ENCODE data around the gene RALGAPA2. TPM values are rescaled to one million over a fixed set of nuclear protein-coding genes. Genes with fewer than 3 reads are reported as not detected.

RALGAPA2 gene
- polyA plus RNA-seq, 1 donor from 2014 or later = 21.8 TPM

GRCh38 chr20:20406306-20406705, 306.1 kb downstream of the RALGAPA2 start:
- Histone ChIP-seq H3K9ac (ENCODE audit: low read length) (no peak overlapping the region), H3K79me2 (replicated peaks; ENCODE audit: insufficient read depth, low read length) (no peaks in the 10 kb centered on the region), H3K36me3 (ENCODE audit: insufficient read depth, low read length) (no peaks in the 10 kb centered on the region), H4K20me1 (ENCODE audit: insufficient read depth) (no peaks in the 10 kb centered on the region), H3K27ac (ENCODE audit: low read length) (no peak overlapping the region), H3K9me2 (ENCODE audit: insufficient read depth, low read length) (no peaks in the 10 kb centered on the region), H3K4me3 (ENCODE audit: low read length) (no peak overlapping the region), H3K4me2 (ENCODE audit: low read length) (no peak overlapping the region), H3K27me3 (ENCODE audit: insufficient read depth, low read depth, low read length) (no peaks in the 10 kb centered on the region), H3K9me3 (ENCODE audit: low read length) (no peaks in the 10 kb centered on the region), H3F3A (ENCODE audit: insufficient read depth, low read length, poor library complexity, severe bottlenecking) (no peaks in the 10 kb centered on the region), H2AFZ (ENCODE audit: low read depth, low read length) (no peak overlapping the region)
- TF ChIP-seq REST (IDR thresholded peaks at IDR 0.05; ENCODE audit: borderline replicate concordance) (no peak), SMC3 (conservative IDR thresholded peaks at IDR 0.05; ENCODE audit: poor library complexity) (no peak), TAF1 (IDR thresholded peaks at IDR 0.05; ENCODE audit: low read depth) (no peak), POLR2AphosphoS5 (IDR thresholded peaks at IDR 0.05) (no peak), EZH2 (IDR thresholded peaks at IDR 0.05; ENCODE audit: borderline replicate concordance, insufficient read depth, low read length, poor library complexity, severe bottlenecking) (no peak), MXI1 (conservative IDR thresholded peaks at IDR 0.05; ENCODE audit: poor library complexity, severe bottlenecking) (no peak)

DNA sequence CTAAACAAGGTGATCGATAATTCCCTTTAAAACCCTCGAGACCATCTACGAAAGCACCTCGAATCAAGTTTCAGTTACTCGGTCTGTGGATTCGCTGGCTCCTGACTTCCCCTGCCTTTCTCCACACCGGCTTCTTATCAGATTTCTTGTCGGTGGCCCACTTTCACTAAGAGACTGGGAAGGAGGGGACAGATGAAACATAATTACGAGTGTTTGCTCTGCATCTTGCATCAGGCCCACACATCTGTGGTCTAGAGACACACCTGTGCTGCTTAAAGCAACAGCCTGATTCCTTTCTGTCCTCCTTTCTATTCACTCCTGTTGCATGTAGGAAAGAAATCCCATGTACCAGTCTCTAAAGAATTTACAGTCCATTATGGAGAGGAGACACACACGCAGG, 306.8 kb downstream of the RALGAPA2 start:
- H2AFZ ChIP-seq (ENCODE audit: low read depth, low read length) = no peak overlapping the region
- no peaks in the 10 kb centered on the region for H3K36me3 ChIP-seq (ENCODE audit: insufficient read depth, low read length)
- H3K27me3 ChIP-seq (ENCODE audit: insufficient read depth, low read depth, low read length) = no peaks in the 10 kb centered on the region
- no peaks in the 10 kb centered on the region for H4K20me1 ChIP-seq (ENCODE audit: insufficient read depth)
- H3K9me2 ChIP-seq (ENCODE audit: insufficient read depth, low read length) = no peaks in the 10 kb centered on the region
- no peaks in the 10 kb centered on the region for H3K9me3 ChIP-seq (ENCODE audit: low read length)
- H3K79me2 ChIP-seq (replicated peaks; ENCODE audit: insufficient read depth, low read length) = no peaks in the 10 kb centered on the region
- H3K9ac ChIP-seq (ENCODE audit: low read length) = no peak overlapping the region
- TF ChIP-seq REST (IDR thresholded peaks at IDR 0.05; ENCODE audit: borderline replicate concordance) = no peak
- TF ChIP-seq SMC3 (conservative IDR thresholded peaks at IDR 0.05; ENCODE audit: poor library complexity) = no peak
- TF ChIP-seq EZH2 (IDR thresholded peaks at IDR 0.05; ENCODE audit: borderline replicate concordance, insufficient read depth, low read length, poor library complexity, severe bottlenecking) = no peak
- no peak for TF ChIP-seq RAD21 (conservative IDR thresholded peaks at IDR 0.05)
- no peak for TF ChIP-seq EP300 (conservative IDR thresholded peaks at IDR 0.05; ENCODE audit: poor library complexity, severe bottlenecking)
- no peak for TF ChIP-seq CTCF (IDR thresholded peaks at IDR 0.05; ENCODE audit: poor library complexity, severe bottlenecking)
- TF ChIP-seq MXI1 (conservative IDR thresholded peaks at IDR 0.05; ENCODE audit: poor library complexity, severe bottlenecking) = no peak
- no peak for TF ChIP-seq TAF1 (IDR thresholded peaks at IDR 0.05; ENCODE audit: low read depth)
- no peak for TF ChIP-seq POLR2AphosphoS5 (IDR thresholded peaks at IDR 0.05)
- H3F3A ChIP-seq (ENCODE audit: insufficient read depth, low read length, poor library complexity, severe bottlenecking) = no peaks in the 10 kb centered on the region
- no peak overlapping the region for H3K4me3 ChIP-seq (ENCODE audit: low read length)
- no peak overlapping the region for H3K27ac ChIP-seq (ENCODE audit: low read length)
- H3K4me2 ChIP-seq (ENCODE audit: low read length) = no peak overlapping the region

All from neural cell (in vitro differentiated cells).